ENCODE measurements around the gene VIPAS39.

DNA sequence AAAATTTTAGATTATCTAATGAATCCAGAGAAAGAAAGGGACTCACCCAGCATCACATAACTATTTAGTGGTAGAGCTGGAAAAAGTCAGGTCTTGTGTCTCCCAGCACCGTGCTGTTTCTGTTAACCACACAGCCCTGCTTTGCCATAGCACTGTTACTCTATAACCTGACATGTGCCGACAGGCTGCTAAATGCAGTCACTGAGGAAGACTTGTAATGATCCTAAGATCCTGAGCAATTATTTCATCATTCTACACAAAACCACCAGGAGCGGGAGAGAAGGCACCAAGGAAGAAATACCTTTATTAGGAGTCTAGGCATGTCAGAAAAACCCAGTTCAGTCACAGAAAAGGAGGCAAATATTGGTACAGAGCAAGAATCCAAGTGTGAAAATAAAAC, 31.0 kb downstream of the VIPAS39 start:
- TF ChIP-seq EZH2 (optimal IDR thresholded peaks at IDR 0.05; ENCODE audit: low read depth, low read length) (no peak), EZH2phosphoT487 (IDR thresholded peaks at IDR 0.05; ENCODE audit: low read length) (no peak)
- TF ChIP-seq, protein P1, sequence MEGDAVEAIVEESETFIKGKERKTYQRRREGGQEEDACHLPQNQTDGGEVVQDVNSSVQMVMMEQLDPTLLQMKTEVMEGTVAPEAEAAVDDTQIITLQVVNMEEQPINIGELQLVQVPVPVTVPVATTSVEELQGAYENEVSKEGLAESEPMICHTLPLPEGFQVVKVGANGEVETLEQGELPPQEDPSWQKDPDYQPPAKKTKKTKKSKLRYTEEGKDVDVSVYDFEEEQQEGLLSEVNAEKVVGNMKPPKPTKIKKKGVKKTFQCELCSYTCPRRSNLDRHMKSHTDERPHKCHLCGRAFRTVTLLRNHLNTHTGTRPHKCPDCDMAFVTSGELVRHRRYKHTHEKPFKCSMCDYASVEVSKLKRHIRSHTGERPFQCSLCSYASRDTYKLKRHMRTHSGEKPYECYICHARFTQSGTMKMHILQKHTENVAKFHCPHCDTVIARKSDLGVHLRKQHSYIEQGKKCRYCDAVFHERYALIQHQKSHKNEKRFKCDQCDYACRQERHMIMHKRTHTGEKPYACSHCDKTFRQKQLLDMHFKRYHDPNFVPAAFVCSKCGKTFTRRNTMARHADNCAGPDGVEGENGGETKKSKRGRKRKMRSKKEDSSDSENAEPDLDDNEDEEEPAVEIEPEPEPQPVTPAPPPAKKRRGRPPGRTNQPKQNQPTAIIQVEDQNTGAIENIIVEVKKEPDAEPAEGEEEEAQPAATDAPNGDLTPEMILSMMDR (IDR thresholded peaks at IDR 0.05; ENCODE audit: low read length): no peak

All from MM.1S (cell line).